Measurements from ENCODE around the gene PLPPR1. TPM values are rescaled to one million over a fixed set of nuclear protein-coding genes. Genes with fewer than 3 reads are reported as not detected.

Gene PLPPR1
- polyA plus RNA-seq, 2 donors: 0.05 TPM; not detected in 1

GRCh38 chr9:101354143-101354764 is 325.7 kb downstream of the PLPPR1 start:
- Histone ChIP-seq H3K36me3 (ENCODE audit: control insufficient read depth in 2 of 2, insufficient read depth in 2 of 2, low read length in 1 of 2) (no peaks in the 10 kb centered on the region), H3K9me3 (ENCODE audit: control insufficient read depth in 2 of 2, insufficient read depth in 1 of 2, low read depth in 1 of 2, low read length in 1 of 2) (no peaks in the 10 kb centered on the region), H3K27ac (ENCODE audit: low read depth in 2 of 2, low read length in 1 of 2) (no peak overlapping the region), H3K4me3 (ENCODE audit: low read depth in 1 of 2, low read length in 2 of 2) (no peak overlapping the region), H3K27me3 (ENCODE audit: control insufficient read depth in 1 of 2, insufficient read depth in 2 of 2, low read length in 2 of 2) (no peaks in the 10 kb centered on the region), H3K4me1 (ENCODE audit: control insufficient read depth in 2 of 2, insufficient read depth in 2 of 2, low read length in 1 of 2) (peaks cover 0 to 2% of the 10 kb centered on the region in 2 donors)
- WGBS, 2 donors: 65 to 71% methylated on average over 5 of the region's 5 CpGs

- WGBS, 2 donors: 57 to 62% methylated on average over 7 of the region's 7 CpGs
- H3K9me3 ChIP-seq (ENCODE audit: control insufficient read depth in 2 of 2, insufficient read depth in 1 of 2, low read depth in 1 of 2, low read length in 1 of 2): no peaks in the 10 kb centered on the region
- H3K36me3 ChIP-seq (ENCODE audit: control insufficient read depth in 2 of 2, insufficient read depth in 2 of 2, low read length in 1 of 2): no peaks in the 10 kb centered on the region
- H3K27ac ChIP-seq (ENCODE audit: low read depth in 2 of 2, low read length in 1 of 2): no peak overlapping the region
- peaks cover 0 to 2% of the 10 kb centered on the region in 2 donors for H3K4me1 ChIP-seq (ENCODE audit: control insufficient read depth in 2 of 2, insufficient read depth in 2 of 2, low read length in 1 of 2)
- H3K4me3 ChIP-seq (ENCODE audit: low read depth in 1 of 2, low read length in 2 of 2): no peak overlapping the region
- H3K27me3 ChIP-seq (ENCODE audit: control insufficient read depth in 1 of 2, insufficient read depth in 2 of 2, low read length in 2 of 2): no peaks in the 10 kb centered on the region
Measured at GRCh38 chr9:101354765-101355708, 326.5 kb downstream of the PLPPR1 start.

- Histone ChIP-seq H3K27ac (ENCODE audit: low read depth in 2 of 2, low read length in 1 of 2) (no peak overlapping the region), H3K4me3 (ENCODE audit: low read depth in 1 of 2, low read length in 2 of 2) (no peak overlapping the region), H3K9me3 (ENCODE audit: control insufficient read depth in 2 of 2, insufficient read depth in 1 of 2, low read depth in 1 of 2, low read length in 1 of 2) (no peaks in the 10 kb centered on the region), H3K36me3 (ENCODE audit: control insufficient read depth in 2 of 2, insufficient read depth in 2 of 2, low read length in 1 of 2) (no peaks in the 10 kb centered on the region), H3K4me1 (ENCODE audit: control insufficient read depth in 2 of 2, insufficient read depth in 2 of 2, low read length in 1 of 2) (peaks cover 0 to 2% of the 10 kb centered on the region in 2 donors), H3K27me3 (ENCODE audit: control insufficient read depth in 1 of 2, insufficient read depth in 2 of 2, low read length in 2 of 2) (no peaks in the 10 kb centered on the region)
- WGBS, 2 donors: 43 to 45% methylated on average over 1 of the region's 1 CpG
Measured at GRCh38 chr9:101356619-101357018, 328.1 kb downstream of the PLPPR1 start.

- Histone ChIP-seq H3K27me3 (ENCODE audit: control insufficient read depth in 1 of 2, insufficient read depth in 2 of 2, low read length in 2 of 2) (no peaks in the 10 kb centered on the region), H3K27ac (ENCODE audit: low read depth in 2 of 2, low read length in 1 of 2) (no peak overlapping the region), H3K36me3 (ENCODE audit: control insufficient read depth in 2 of 2, insufficient read depth in 2 of 2, low read length in 1 of 2) (no peaks in the 10 kb centered on the region), H3K4me1 (ENCODE audit: control insufficient read depth in 2 of 2, insufficient read depth in 2 of 2, low read length in 1 of 2) (peaks cover 0 to 2% of the 10 kb centered on the region in 2 donors), H3K9me3 (ENCODE audit: control insufficient read depth in 2 of 2, insufficient read depth in 1 of 2, low read depth in 1 of 2, low read length in 1 of 2) (no peaks in the 10 kb centered on the region), H3K4me3 (ENCODE audit: low read depth in 1 of 2, low read length in 2 of 2) (no peak overlapping the region)
- WGBS, 2 donors: 74 to 83% methylated on average over 1 of the region's 1 CpG
Measured at GRCh38 chr9:101359679-101360078, 331.2 kb downstream of the PLPPR1 start.

- Histone ChIP-seq H3K9me3 (ENCODE audit: control insufficient read depth in 2 of 2, insufficient read depth in 1 of 2, low read depth in 1 of 2, low read length in 1 of 2) (no peaks in the 10 kb centered on the region), H3K27me3 (ENCODE audit: control insufficient read depth in 1 of 2, insufficient read depth in 2 of 2, low read length in 2 of 2) (no peaks in the 10 kb centered on the region), H3K4me1 (ENCODE audit: control insufficient read depth in 2 of 2, insufficient read depth in 2 of 2, low read length in 1 of 2) (no peaks in the 10 kb centered on the region), H3K4me3 (ENCODE audit: low read depth in 1 of 2, low read length in 2 of 2) (no peak overlapping the region), H3K27ac (ENCODE audit: low read depth in 2 of 2, low read length in 1 of 2) (no peak overlapping the region), H3K36me3 (ENCODE audit: control insufficient read depth in 2 of 2, insufficient read depth in 2 of 2, low read length in 1 of 2) (no peaks in the 10 kb centered on the region)
Measured at GRCh38 chr9:101360647-101361046, 332.1 kb downstream of the PLPPR1 start.

- no peaks in the 10 kb centered on the region for H3K9me3 ChIP-seq (ENCODE audit: control insufficient read depth in 2 of 2, insufficient read depth in 1 of 2, low read depth in 1 of 2, low read length in 1 of 2)
- H3K27me3 ChIP-seq (ENCODE audit: control insufficient read depth in 1 of 2, insufficient read depth in 2 of 2, low read length in 2 of 2): no peaks in the 10 kb centered on the region
- no peak overlapping the region for H3K27ac ChIP-seq (ENCODE audit: low read depth in 2 of 2, low read length in 1 of 2)
- 84 to 88% methylated on average over 5 of the region's 5 CpGs for WGBS, 2 donors
- no peaks in the 10 kb centered on the region for H3K4me1 ChIP-seq (ENCODE audit: control insufficient read depth in 2 of 2, insufficient read depth in 2 of 2, low read length in 1 of 2)
- H3K4me3 ChIP-seq (ENCODE audit: low read depth in 1 of 2, low read length in 2 of 2): no peak overlapping the region
- no peaks in the 10 kb centered on the region for H3K36me3 ChIP-seq (ENCODE audit: control insufficient read depth in 2 of 2, insufficient read depth in 2 of 2, low read length in 1 of 2)
Measured at GRCh38 chr9:101362450-101362849, 333.9 kb downstream of the PLPPR1 start.

GRCh38 chr9:101365181-101365580 is 336.7 kb downstream of the PLPPR1 start:
- no peak overlapping the region for H3K4me3 ChIP-seq (ENCODE audit: low read depth in 1 of 2, low read length in 2 of 2)

DNA sequence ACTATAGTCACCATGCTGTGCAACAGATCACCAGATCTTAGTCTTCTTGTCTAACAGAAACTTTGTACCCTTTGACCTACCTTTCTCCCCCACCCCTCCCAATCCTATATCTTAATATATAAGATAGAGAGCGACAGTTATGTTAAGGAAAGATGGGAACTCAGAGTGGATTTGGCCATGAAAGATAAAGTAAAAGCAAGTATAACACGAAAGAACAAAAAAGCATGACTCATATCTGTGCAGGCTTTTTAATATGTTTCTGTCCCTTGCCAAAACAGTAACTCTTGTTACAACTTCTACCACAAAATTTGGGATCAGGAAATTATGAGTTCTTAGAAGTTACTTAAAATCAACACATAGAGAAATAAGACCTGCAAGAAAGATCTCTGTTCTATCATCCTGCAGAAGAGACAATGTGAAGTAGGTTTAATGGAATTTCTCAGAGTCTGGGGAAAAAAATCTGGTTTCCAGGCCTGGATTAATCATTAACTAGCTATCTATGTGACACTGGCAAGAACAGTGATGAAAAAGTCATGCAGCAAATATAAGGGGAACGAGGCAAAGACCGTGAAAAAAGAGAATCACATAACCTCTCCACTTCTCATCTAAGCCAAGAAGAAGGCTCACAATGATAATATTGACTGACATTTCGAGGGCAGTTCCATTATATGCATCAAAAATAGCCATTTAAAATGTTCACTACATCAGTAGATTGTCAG is 337.7 kb downstream of the PLPPR1 start:
- Histone ChIP-seq H3K36me3 (ENCODE audit: control insufficient read depth in 2 of 2, insufficient read depth in 2 of 2, low read length in 1 of 2) (no peaks in the 10 kb centered on the region), H3K4me3 (ENCODE audit: low read depth in 1 of 2, low read length in 2 of 2) (no peak overlapping the region), H3K27ac (ENCODE audit: low read depth in 2 of 2, low read length in 1 of 2) (no peak overlapping the region), H3K4me1 (ENCODE audit: control insufficient read depth in 2 of 2, insufficient read depth in 2 of 2, low read length in 1 of 2) (no peaks in the 10 kb centered on the region), H3K27me3 (ENCODE audit: control insufficient read depth in 1 of 2, insufficient read depth in 2 of 2, low read length in 2 of 2) (no peaks in the 10 kb centered on the region), H3K9me3 (ENCODE audit: control insufficient read depth in 2 of 2, insufficient read depth in 1 of 2, low read depth in 1 of 2, low read length in 1 of 2) (no peaks in the 10 kb centered on the region)
- WGBS, 2 donors: 38 to 46% methylated on average over 5 of the region's 5 CpGs

More at GRCh38 chr9:101365181-101365580, 336.7 kb downstream of the PLPPR1 start:
- no peaks in the 10 kb centered on the region for H3K36me3 ChIP-seq (ENCODE audit: control insufficient read depth in 2 of 2, insufficient read depth in 2 of 2, low read length in 1 of 2)
- no peaks in the 10 kb centered on the region for H3K27me3 ChIP-seq (ENCODE audit: control insufficient read depth in 1 of 2, insufficient read depth in 2 of 2, low read length in 2 of 2)
- no peak overlapping the region for H3K27ac ChIP-seq (ENCODE audit: low read depth in 2 of 2, low read length in 1 of 2)
- H3K9me3 ChIP-seq (ENCODE audit: control insufficient read depth in 2 of 2, insufficient read depth in 1 of 2, low read depth in 1 of 2, low read length in 1 of 2): no peaks in the 10 kb centered on the region
- H3K4me1 ChIP-seq (ENCODE audit: control insufficient read depth in 2 of 2, insufficient read depth in 2 of 2, low read length in 1 of 2): no peaks in the 10 kb centered on the region

GRCh38 chr9:101367323-101367722 is 338.8 kb downstream of the PLPPR1 start:
- Histone ChIP-seq H3K4me3 (ENCODE audit: low read depth in 1 of 2, low read length in 2 of 2) (no peak overlapping the region), H3K9me3 (ENCODE audit: control insufficient read depth in 2 of 2, insufficient read depth in 1 of 2, low read depth in 1 of 2, low read length in 1 of 2) (no peaks in the 10 kb centered on the region), H3K27ac (ENCODE audit: low read depth in 2 of 2, low read length in 1 of 2) (no peak overlapping the region), H3K27me3 (ENCODE audit: control insufficient read depth in 1 of 2, insufficient read depth in 2 of 2, low read length in 2 of 2) (no peaks in the 10 kb centered on the region), H3K4me1 (ENCODE audit: control insufficient read depth in 2 of 2, insufficient read depth in 2 of 2, low read length in 1 of 2) (no peaks in the 10 kb centered on the region), H3K36me3 (ENCODE audit: control insufficient read depth in 2 of 2, insufficient read depth in 2 of 2, low read length in 1 of 2) (no peaks in the 10 kb centered on the region)
- WGBS, 2 donors: 92 to 100% methylated on average over 3 of the region's 3 CpGs
